ENCODE measurements around the gene BTBD16.

Gene BTBD16

GRCh38 chr10:122258136-122259074, 12.7 kb upstream of the BTBD16 start:
- H3K9me3 ChIP-seq (ENCODE audit: control insufficient read depth, insufficient read depth, low read depth, low read length), result peaks cover 8% of the 10 kb centered on the region; the same call in 1 of the 2 replicates
- H3K9ac ChIP-seq (ENCODE audit: low read length), result no peak overlapping the region
- H3K36me3 ChIP-seq (ENCODE audit: control insufficient read depth, insufficient read depth, low read length), result peaks cover 28% of the 10 kb centered on the region
- no peak overlapping the region for H3K27ac ChIP-seq (ENCODE audit: low read depth, low read length)
- H3K4me3 ChIP-seq (ENCODE audit: low read depth, low read length), result no peak overlapping the region
- H3K27me3 ChIP-seq (ENCODE audit: control insufficient read depth, insufficient read depth, low read length), result no peaks in the 10 kb centered on the region
- peaks cover 10% of the 10 kb centered on the region for H3K4me1 ChIP-seq (ENCODE audit: control insufficient read depth, insufficient read depth, low read length)

DNA sequence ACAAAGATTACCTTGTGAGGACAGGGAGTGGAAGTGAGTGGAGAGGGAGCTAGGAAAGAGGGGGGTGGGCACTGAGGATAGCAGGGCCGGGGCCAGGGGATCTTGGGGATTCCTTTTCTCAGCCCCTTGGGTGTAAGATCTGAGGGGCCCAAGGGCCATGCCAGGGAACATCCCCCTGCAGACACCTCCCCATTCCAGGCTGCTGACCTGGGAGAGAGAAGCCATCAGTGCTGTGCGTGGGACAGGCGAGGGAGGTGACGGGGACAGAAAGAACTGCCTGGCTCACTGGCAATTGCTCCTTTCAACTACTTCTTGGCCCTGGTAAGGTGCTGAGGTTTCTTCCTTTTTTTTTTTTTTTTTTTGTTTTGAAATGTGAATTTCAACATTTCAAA, 12.0 kb upstream of the BTBD16 start:
- Histone ChIP-seq H3K4me1 (ENCODE audit: control insufficient read depth, insufficient read depth, low read length) (peaks cover 10% of the 10 kb centered on the region), H3K9me3 (ENCODE audit: control insufficient read depth, insufficient read depth, low read depth, low read length) (peaks cover 8% of the 10 kb centered on the region; the same call in 1 of the 2 replicates), H3K9ac (ENCODE audit: low read length) (no peak overlapping the region), H3K27ac (ENCODE audit: low read depth, low read length) (no peak overlapping the region), H3K4me3 (ENCODE audit: low read depth, low read length) (no peak overlapping the region), H3K27me3 (ENCODE audit: control insufficient read depth, insufficient read depth, low read length) (no peaks in the 10 kb centered on the region), H3K36me3 (ENCODE audit: control insufficient read depth, insufficient read depth, low read length) (peaks cover 21% of the 10 kb centered on the region)

- Histone ChIP-seq H3K36me3 (ENCODE audit: control insufficient read depth, insufficient read depth, low read length) (peaks cover 12% of the 10 kb centered on the region; the same call in 1 of the 2 replicates), H3K4me3 (ENCODE audit: low read depth, low read length) (no peak overlapping the region), H3K27ac (ENCODE audit: low read depth, low read length) (no peak overlapping the region), H3K9ac (ENCODE audit: low read length) (no peak overlapping the region), H3K4me1 (ENCODE audit: control insufficient read depth, insufficient read depth, low read length) (peaks cover 10% of the 10 kb centered on the region), H3K27me3 (ENCODE audit: control insufficient read depth, insufficient read depth, low read length) (no peaks in the 10 kb centered on the region), H3K9me3 (ENCODE audit: control insufficient read depth, insufficient read depth, low read depth, low read length) (peaks cover 8% of the 10 kb centered on the region; the same call in 1 of the 2 replicates)
Observed at GRCh38 chr10:122261584-122261983, 9.5 kb upstream of the BTBD16 start.

- H3K9me3 ChIP-seq (ENCODE audit: control insufficient read depth, insufficient read depth, low read depth, low read length), result peaks cover 8% of the 10 kb centered on the region; the same call in 1 of the 2 replicates
- peaks cover 12% of the 10 kb centered on the region; the same call in 1 of the 2 replicates for H3K36me3 ChIP-seq (ENCODE audit: control insufficient read depth, insufficient read depth, low read length)
- H3K4me1 ChIP-seq (ENCODE audit: control insufficient read depth, insufficient read depth, low read length), result 0 out of 2 replicates have a peak, but pooled peaks cover 2% of the 10 kb centered on the region
- H3K27ac ChIP-seq (ENCODE audit: low read depth, low read length), result no peak overlapping the region
- no peak overlapping the region for H3K4me3 ChIP-seq (ENCODE audit: low read depth, low read length)
- H3K27me3 ChIP-seq (ENCODE audit: control insufficient read depth, insufficient read depth, low read length), result no peaks in the 10 kb centered on the region
- H3K9ac ChIP-seq (ENCODE audit: low read length), result no peak overlapping the region
Observed at GRCh38 chr10:122263971-122264370, 7.1 kb upstream of the BTBD16 start.

- H3K9ac ChIP-seq (ENCODE audit: low read length), result no peak overlapping the region
- H3K4me3 ChIP-seq (ENCODE audit: low read depth, low read length), result no peak overlapping the region
- no peak overlapping the region for H3K27ac ChIP-seq (ENCODE audit: low read depth, low read length)
- H3K27me3 ChIP-seq (ENCODE audit: control insufficient read depth, insufficient read depth, low read length), result no peaks in the 10 kb centered on the region
- H3K9me3 ChIP-seq (ENCODE audit: control insufficient read depth, insufficient read depth, low read depth, low read length), result peaks cover 8% of the 10 kb centered on the region; the same call in 1 of the 2 replicates
- peaks cover 14% of the 10 kb centered on the region; the same call in 1 of the 2 replicates for H3K36me3 ChIP-seq (ENCODE audit: control insufficient read depth, insufficient read depth, low read length)
- H3K4me1 ChIP-seq (ENCODE audit: control insufficient read depth, insufficient read depth, low read length), result no peaks in the 10 kb centered on the region
Observed at GRCh38 chr10:122264436-122264835, 6.7 kb upstream of the BTBD16 start.

DNA sequence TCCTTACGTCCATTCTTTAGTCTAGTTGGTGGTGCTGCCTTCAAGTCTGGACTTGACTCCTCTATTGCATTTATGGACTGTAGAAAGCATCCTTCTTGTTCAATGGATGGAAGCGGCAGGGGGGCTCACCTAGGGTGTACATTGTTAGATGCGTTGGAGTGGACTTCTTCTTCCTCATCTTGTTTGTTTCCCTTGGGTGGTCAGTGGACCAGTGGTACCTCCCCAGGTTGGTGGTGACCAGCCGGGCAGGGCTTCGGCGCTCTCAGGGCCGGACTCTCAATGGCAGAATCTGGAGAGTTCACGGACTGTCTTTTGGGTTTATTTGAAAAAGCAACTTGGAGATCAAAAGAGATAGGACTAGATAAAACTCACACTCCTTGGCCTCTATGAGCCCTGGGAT, 6.2 kb upstream of the BTBD16 start:
- Histone ChIP-seq H3K36me3 (ENCODE audit: control insufficient read depth, insufficient read depth, low read length) (peaks cover 14% of the 10 kb centered on the region), H3K9me3 (ENCODE audit: control insufficient read depth, insufficient read depth, low read depth, low read length) (peaks cover 8% of the 10 kb centered on the region; the same call in 1 of the 2 replicates), H3K4me1 (ENCODE audit: control insufficient read depth, insufficient read depth, low read length) (no peaks in the 10 kb centered on the region), H3K4me3 (ENCODE audit: low read depth, low read length) (no peak overlapping the region), H3K9ac (ENCODE audit: low read length) (no peak overlapping the region), H3K27me3 (ENCODE audit: control insufficient read depth, insufficient read depth, low read length) (no peaks in the 10 kb centered on the region), H3K27ac (ENCODE audit: low read depth, low read length) (no peak overlapping the region)

GRCh38 chr10:122265896-122266295, 5.2 kb upstream of the BTBD16 start:
- Histone ChIP-seq H3K4me3 (ENCODE audit: low read depth, low read length) (no peak overlapping the region), H3K36me3 (ENCODE audit: control insufficient read depth, insufficient read depth, low read length) (peaks cover 13% of the 10 kb centered on the region), H3K9me3 (ENCODE audit: control insufficient read depth, insufficient read depth, low read depth, low read length) (peaks cover 8% of the 10 kb centered on the region; the same call in 1 of the 2 replicates), H3K27ac (ENCODE audit: low read depth, low read length) (no peak overlapping the region), H3K4me1 (ENCODE audit: control insufficient read depth, insufficient read depth, low read length) (no peaks in the 10 kb centered on the region), H3K27me3 (ENCODE audit: control insufficient read depth, insufficient read depth, low read length) (no peaks in the 10 kb centered on the region), H3K9ac (ENCODE audit: low read length) (no peak overlapping the region)

DNA sequence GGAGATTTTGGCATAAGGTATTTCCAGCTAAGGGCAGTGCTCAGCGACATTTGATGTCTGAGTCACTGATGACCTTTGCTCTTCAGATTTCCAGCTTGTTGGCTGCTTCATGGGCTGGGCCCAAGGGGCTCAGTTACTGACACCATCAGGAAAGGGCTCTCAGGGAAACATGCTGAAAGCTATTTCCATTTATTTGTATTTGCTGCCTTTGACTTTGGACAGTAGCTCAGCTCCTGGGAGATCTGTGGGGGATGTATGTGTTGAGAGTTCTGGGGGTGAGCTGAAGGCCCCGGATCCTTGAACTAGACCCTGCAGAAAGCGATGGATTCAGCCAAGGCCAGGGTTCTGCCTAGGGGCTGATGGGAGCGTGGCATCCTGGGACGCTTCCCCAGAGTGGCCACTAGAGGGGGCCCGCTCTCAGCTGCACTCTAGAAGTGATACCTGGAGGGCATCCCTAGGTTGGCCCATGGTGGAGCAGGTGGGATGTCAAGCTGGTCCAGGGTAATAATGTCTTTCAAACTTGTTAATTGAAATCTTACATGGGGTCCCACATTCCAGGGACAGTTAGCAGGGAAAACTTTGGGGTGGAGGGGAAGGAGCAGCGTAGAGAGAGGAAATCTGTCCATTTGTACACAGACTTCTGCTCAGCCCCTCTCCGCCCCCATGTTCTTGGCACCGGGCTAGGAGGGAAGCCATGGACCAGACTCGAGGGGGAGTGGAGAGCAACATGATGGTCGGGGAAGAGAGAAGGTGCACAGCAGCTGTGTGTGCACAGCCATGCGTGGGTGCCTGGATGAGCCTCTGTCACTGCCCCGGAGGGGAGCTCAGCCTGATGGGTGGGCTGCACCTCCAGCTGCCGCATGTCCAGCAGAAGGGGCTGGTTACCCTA, 3.0 kb upstream of the BTBD16 start:
- no peaks in the 10 kb centered on the region for H3K9me3 ChIP-seq (ENCODE audit: control insufficient read depth, insufficient read depth, low read depth, low read length)
- peaks cover 13% of the 10 kb centered on the region for H3K36me3 ChIP-seq (ENCODE audit: control insufficient read depth, insufficient read depth, low read length)
- H3K27me3 ChIP-seq (ENCODE audit: control insufficient read depth, insufficient read depth, low read length), result no peaks in the 10 kb centered on the region
- H3K4me1 ChIP-seq (ENCODE audit: control insufficient read depth, insufficient read depth, low read length), result no peaks in the 10 kb centered on the region
- no peak overlapping the region for H3K27ac ChIP-seq (ENCODE audit: low read depth, low read length)
- no peak overlapping the region for H3K4me3 ChIP-seq (ENCODE audit: low read depth, low read length)
- H3K9ac ChIP-seq (ENCODE audit: low read length), result no peak overlapping the region

DNA sequence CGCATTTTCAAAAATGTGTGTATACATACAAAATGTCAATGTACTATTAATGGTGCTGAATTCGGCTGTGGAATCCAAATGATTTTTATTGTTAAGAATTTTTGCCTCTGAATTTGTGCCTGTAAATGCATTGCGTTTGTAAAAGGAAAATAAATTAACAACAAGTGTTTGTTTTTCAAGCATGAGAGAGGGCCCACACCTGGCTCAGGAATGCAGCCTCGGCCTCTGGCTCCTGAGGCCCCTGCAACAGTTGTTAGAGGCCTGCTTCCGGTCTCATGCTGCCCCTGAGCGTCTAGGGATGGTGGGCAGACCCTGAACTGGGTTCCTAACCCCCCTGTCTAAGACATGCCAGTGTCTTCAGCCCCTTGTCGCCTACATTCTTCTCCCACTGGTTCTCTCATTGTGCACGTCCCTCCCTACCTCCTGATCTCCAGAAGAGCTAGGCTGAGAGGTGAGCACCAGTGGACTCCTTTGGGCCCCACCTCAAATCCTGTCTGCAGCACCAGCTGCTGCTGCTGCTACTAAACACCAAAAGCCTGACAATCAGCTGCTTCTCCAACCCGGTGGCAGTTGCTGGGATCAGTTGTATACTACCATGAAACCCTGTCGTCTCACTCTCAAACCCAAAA, 1.9 kb upstream of the BTBD16 start:
- no peak overlapping the region for H3K4me3 ChIP-seq (ENCODE audit: low read depth, low read length)

DNA sequence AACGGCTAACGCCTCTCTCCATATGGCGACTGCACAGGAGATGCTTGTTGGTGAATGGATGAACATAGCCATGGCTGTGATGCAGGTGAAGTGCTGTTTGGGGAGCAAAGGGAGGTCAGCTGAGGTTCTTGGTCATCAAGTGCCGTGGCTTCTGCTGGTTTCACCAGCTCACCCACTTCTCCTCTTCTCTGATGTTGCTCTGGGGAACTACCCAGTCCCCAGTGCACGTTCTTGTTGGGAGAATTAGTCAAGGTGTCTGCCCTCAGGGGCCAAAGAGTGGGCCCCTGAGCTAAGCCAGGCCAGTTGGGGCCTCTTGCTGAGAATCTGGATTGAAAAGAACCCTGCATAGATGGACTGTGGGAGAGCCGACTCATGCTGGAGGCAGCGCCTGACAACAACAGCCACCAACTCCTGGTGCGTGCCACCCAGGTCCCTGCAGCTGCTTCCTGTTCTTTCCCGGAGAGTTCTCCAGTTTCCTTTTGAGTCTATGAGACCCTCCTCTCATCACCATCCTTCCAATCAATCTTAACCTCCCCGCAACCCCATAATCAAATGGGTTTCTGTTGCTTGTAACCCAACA, 3.0 kb downstream of the BTBD16 start:
- no peak overlapping the region for H3K27ac ChIP-seq (ENCODE audit: low read depth, low read length)
- H3K4me1 ChIP-seq (ENCODE audit: control insufficient read depth, insufficient read depth, low read length), result no peaks in the 10 kb centered on the region
- H3K9me3 ChIP-seq (ENCODE audit: control insufficient read depth, insufficient read depth, low read depth, low read length), result no peaks in the 10 kb centered on the region
- H3K27me3 ChIP-seq (ENCODE audit: control insufficient read depth, insufficient read depth, low read length), result no peaks in the 10 kb centered on the region
- H3K36me3 ChIP-seq (ENCODE audit: control insufficient read depth, insufficient read depth, low read length), result peaks cover 6% of the 10 kb centered on the region
- H3K9ac ChIP-seq (ENCODE audit: low read length), result no peak overlapping the region
- H3K4me3 ChIP-seq (ENCODE audit: low read depth, low read length), result no peak overlapping the region

More for the DNA sequence above, 1.9 kb upstream of the BTBD16 start:
- no peaks in the 10 kb centered on the region for H3K4me1 ChIP-seq (ENCODE audit: control insufficient read depth, insufficient read depth, low read length)
- no peaks in the 10 kb centered on the region for H3K27me3 ChIP-seq (ENCODE audit: control insufficient read depth, insufficient read depth, low read length)
- no peak overlapping the region for H3K9ac ChIP-seq (ENCODE audit: low read length)
- H3K9me3 ChIP-seq (ENCODE audit: control insufficient read depth, insufficient read depth, low read depth, low read length), result no peaks in the 10 kb centered on the region
- H3K27ac ChIP-seq (ENCODE audit: low read depth, low read length), result no peak overlapping the region
- peaks cover 13% of the 10 kb centered on the region for H3K36me3 ChIP-seq (ENCODE audit: control insufficient read depth, insufficient read depth, low read length)

Data from HUES6 (cell line).